Stimulated activated CD4-positive, alpha-beta T cell treated with anti-CD3 and anti-CD28 coated beads, Interleukin-1b, Interleukin-23, amount 100 ng/mL, for 48 hours (primary cell): ENCODE data around the gene GPR153.

Experiments
- DNase-seq: peaks from one replicate; pipeline ENCODE4 v3.0.0-alpha.2; 2020

Gene GPR153

GRCh38 chr1:6198646-6199297 is 62.1 kb downstream of the GPR153 start:
- DNase-seq = no peak

GRCh38 chr1:6197746-6198427 is 63.0 kb downstream of the GPR153 start:
- DNase-seq = no peak
